ENCODE results near the gene C1orf87.

- TF ChIP-seq CTCF (conservative IDR thresholded peaks at IDR 0.05) (no peak), ZFX (IDR thresholded peaks at IDR 0.05) (no peak)
These were observed 2.3 kb downstream of the C1orf87 start for GRCh38 chr1:60071296-60071695.
